ENCODE results near the gene KIAA0232.

DNA sequence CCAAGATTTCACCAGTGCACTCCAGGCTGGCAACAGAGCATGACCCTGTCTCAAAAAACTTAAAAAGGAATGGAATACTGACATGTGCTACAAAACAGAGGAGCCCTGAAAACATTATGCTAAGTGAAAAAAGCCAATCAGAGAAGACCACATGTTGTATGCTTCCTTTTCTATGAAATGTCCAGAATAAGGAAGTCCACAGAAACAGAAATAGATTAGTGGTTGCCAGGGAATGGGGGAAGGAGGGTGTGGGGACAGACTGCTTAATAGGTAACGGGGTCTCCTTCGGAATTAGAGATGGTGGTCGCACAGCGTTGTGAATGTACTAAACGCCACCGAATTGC is 30.1 kb upstream of the KIAA0232 start:
- no peak for TF ChIP-seq POLR2A (IDR thresholded peaks at IDR 0.05)
- TF ChIP-seq, protein P1, sequence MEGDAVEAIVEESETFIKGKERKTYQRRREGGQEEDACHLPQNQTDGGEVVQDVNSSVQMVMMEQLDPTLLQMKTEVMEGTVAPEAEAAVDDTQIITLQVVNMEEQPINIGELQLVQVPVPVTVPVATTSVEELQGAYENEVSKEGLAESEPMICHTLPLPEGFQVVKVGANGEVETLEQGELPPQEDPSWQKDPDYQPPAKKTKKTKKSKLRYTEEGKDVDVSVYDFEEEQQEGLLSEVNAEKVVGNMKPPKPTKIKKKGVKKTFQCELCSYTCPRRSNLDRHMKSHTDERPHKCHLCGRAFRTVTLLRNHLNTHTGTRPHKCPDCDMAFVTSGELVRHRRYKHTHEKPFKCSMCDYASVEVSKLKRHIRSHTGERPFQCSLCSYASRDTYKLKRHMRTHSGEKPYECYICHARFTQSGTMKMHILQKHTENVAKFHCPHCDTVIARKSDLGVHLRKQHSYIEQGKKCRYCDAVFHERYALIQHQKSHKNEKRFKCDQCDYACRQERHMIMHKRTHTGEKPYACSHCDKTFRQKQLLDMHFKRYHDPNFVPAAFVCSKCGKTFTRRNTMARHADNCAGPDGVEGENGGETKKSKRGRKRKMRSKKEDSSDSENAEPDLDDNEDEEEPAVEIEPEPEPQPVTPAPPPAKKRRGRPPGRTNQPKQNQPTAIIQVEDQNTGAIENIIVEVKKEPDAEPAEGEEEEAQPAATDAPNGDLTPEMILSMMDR (IDR thresholded peaks at IDR 0.05): no peak
